NB4 (cell line): ENCODE data around the gene MSI2.

ENCODE experiments used
- DNase-seq: peaks from one replicate; pipeline ENCODE4 v3.0.0; 2010; ENCODE audit warnings: low read depth
- H3K4me3 ChIP-seq: one replicate; pipeline ENCODE4 v1.5.1; 2011; ENCODE audit warnings: mild to moderate bottlenecking, low read depth, low read length, moderate library complexity
- MYC ChIP-seq: IDR thresholded peaks from 2 replicates; pipeline ENCODE4 v1.6.1; 2011; ENCODE audit warnings: low read depth, low read length
- POLR2A ChIP-seq: IDR thresholded peaks from 2 replicates; pipeline ENCODE4 v1.6.1; 2011; ENCODE audit warnings: mild to moderate bottlenecking; ENCODE audit not compliant: insufficient read length; ENCODE audit errors: extremely low read depth
- TF ChIP-seq, protein P1 (sequence below): IDR thresholded peaks from one replicate; pipeline ENCODE4 v1.5.1; 2012; ENCODE audit warnings: low read depth, low read length
- TF ChIP-seq, protein P2 (sequence below): IDR thresholded peaks from 2 replicates; pipeline ENCODE4 v1.6.1; 2011; ENCODE audit warnings: low read depth, low read length

MSI2 gene

DNA sequence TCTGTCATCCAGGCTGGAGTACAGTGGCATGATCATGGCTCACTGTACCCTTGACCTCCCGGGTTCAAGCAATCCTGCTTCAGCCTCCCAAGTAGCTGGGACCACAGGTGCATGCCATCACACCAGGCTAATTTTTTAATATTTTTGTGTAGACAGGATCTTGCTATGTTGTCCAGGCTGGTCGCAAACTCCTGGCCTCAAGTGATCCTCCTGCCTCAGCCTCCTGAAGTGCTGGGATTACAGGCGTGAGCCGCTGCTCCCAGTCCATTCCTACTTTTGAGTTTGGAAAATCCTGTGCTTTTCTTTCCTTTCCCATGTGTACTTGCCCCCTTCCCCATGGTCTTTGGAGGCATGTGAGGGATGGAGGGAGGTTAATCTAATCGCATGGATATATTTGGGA, 60.0 kb downstream of the MSI2 start:
- no peak overlapping the region for H3K4me3 ChIP-seq
- no peak for DNase-seq
- no peak for TF ChIP-seq MYC
- TF ChIP-seq, protein P1, sequence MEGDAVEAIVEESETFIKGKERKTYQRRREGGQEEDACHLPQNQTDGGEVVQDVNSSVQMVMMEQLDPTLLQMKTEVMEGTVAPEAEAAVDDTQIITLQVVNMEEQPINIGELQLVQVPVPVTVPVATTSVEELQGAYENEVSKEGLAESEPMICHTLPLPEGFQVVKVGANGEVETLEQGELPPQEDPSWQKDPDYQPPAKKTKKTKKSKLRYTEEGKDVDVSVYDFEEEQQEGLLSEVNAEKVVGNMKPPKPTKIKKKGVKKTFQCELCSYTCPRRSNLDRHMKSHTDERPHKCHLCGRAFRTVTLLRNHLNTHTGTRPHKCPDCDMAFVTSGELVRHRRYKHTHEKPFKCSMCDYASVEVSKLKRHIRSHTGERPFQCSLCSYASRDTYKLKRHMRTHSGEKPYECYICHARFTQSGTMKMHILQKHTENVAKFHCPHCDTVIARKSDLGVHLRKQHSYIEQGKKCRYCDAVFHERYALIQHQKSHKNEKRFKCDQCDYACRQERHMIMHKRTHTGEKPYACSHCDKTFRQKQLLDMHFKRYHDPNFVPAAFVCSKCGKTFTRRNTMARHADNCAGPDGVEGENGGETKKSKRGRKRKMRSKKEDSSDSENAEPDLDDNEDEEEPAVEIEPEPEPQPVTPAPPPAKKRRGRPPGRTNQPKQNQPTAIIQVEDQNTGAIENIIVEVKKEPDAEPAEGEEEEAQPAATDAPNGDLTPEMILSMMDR, result no peak
- TF ChIP-seq, protein P2, sequence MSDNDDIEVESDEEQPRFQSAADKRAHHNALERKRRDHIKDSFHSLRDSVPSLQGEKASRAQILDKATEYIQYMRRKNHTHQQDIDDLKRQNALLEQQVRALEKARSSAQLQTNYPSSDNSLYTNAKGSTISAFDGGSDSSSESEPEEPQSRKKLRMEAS, result no peak

DNA sequence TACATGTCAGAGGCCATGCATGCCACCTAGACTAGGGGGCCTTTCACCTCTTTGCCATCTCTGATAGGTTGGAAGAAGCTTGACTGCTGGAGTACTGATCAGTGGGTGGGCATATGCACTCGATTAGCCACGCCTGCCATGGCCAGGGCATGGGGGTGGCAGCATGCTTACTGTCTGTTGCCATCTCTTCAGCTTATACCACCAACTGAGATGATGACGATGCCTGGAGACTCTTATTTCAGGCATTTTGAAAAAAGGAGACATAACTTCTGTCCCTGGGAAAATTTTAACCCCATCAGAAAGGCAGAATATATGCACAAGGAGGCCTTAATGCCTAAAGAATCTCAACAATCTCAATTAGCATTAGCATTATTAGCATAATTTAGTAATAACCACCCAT, 60.8 kb downstream of the MSI2 start:
- TF ChIP-seq, protein P2, result no peak
- TF ChIP-seq POLR2A, result no peak
- TF ChIP-seq MYC, result no peak
- TF ChIP-seq, protein P1, result no peak
- no peak overlapping the region for H3K4me3 ChIP-seq
- DNase-seq, result no peak

DNA sequence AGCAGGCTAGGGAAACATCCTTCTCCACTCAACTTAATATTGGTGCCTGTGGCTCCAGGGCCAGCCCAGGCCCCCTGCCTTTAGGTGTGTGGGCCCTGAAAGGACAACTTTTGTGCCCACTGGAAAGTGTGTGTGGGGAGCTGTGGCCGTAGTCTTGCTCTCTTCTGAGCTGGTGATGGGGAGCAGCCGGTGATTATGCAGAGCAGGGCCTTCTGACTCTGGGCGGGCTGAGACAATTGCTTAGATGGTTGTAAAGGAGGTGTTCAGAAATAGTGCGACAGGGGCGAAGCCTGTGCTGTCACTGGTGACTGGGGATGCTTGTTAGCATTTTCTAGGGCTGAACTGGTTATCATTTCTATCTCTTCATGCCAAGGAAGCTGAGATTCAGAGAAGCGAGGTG, 62.6 kb downstream of the MSI2 start:
- TF ChIP-seq POLR2A, result no peak
- TF ChIP-seq, protein P1, result no peak
- H3K4me3 ChIP-seq, result no peak overlapping the region
- no peak for DNase-seq

DNA sequence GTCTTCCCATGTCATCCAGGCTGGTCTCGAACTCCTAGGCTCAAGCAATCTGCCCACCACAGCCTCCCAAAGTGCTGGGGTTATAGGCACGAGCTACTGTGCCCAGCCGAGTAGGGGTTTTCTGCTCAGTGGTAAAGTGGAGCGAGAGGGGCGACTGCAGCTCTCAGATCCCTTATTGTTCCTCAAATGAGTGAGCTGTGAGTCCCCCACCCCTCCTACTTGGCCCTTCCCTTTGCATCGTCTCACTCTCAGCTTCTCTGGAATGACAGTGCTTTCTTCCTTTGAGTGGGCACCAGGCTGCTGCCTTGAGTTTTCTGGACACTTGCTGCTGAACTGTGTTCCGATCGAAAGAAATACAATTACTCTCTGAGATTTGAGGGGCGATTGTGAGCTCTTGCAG, 63.5 kb downstream of the MSI2 start:
- DNase-seq, result no peak
- no peak for TF ChIP-seq MYC
- TF ChIP-seq, protein P2, result no peak
- TF ChIP-seq, protein P1, result no peak
- no peak for TF ChIP-seq POLR2A
- H3K4me3 ChIP-seq, result no peak overlapping the region

DNA sequence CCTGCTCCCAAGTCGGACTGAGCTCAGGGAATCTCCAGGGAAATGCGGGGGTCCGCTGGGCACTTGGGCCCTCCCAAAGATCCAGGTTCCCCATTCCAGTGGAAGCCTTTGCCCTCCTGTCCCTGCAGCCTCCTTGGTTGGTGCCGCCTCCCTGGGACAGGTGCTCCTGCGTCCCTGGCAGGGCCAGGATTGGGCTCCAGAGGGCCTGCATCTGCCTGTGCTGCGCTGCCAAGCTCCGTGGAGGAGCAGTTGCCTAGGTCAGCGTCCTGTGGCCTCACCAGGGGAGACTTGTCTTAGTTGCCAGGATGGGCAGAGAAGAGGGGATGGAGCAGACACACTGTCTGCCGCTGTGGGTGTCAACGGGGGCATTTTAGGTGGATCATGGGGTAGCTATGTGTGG, 67.1 kb downstream of the MSI2 start:
- TF ChIP-seq MYC (no peak), POLR2A (no peak)
- TF ChIP-seq, protein P2, result no peak
- TF ChIP-seq, protein P1, result no peak
- H3K4me3 ChIP-seq, result no peak overlapping the region
- DNase-seq, result no peak

DNA sequence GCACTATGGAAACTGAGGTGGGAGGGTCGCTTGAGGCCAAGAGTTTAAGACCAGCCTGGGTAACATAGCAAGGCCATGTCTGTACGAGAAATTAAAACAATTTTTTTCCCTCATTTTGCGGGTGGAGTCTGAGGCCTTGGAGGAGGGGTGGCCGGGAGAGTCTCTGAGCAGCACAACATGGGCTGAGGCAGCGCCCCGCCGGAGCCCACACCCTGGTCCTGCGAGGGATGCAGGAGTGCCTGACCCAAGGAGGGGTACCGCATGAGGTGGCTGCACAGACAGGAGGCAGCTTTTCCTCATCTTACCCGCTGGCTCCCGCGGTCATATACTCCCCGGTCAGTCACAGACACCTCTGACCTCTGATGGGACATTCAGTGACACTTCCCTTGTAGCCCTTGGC, 67.7 kb downstream of the MSI2 start:
- H3K4me3 ChIP-seq, result no peak overlapping the region
- TF ChIP-seq, protein P2, result no peak
- no peak for TF ChIP-seq POLR2A
- no peak for DNase-seq
